Adrenal gland (tissue), 12 donors: ENCODE results near the gene ACAA2. TPM values are rescaled to one million over a fixed set of nuclear protein-coding genes. Genes with fewer than 3 reads are reported as not detected.

Source experiments
- DNase-seq, 7 donors: peaks; one replicate each; pipeline ENCODE4 v3.0.0-alpha.2; 2019 to 2020
- H3K27ac ChIP-seq, 5 donors: fragments of 200-600 bp; sonication (generic) in 4 of 5; 1 replicate in 3 of 5; 2 replicates in 2 of 5; pipeline versions ENCODE4 v1.5.1 to v1.8.0; 2016 to 2020; ENCODE audit warnings: mild to moderate bottlenecking in 1 of 5
- H3K27me3 ChIP-seq: fragments of 200-600 bp; 2 replicates; pipeline ENCODE4 v1.8.0; 2021
- H3K36me3 ChIP-seq, 2 donors: fragments of 200-600 bp; replicated peaks in 1 of 2; 1 replicate in 1 of 2; 2 replicates in 1 of 2; pipeline versions ENCODE4 v1.5.1 to v1.8.0; 2018 to 2022
- H3K4me1 ChIP-seq, 2 donors: fragments of 200-600 bp; replicated peaks in 1 of 2; 1 replicate in 1 of 2; 2 replicates in 1 of 2; pipeline versions ENCODE4 v1.5.1 to v1.8.0; 2018 to 2021
- H3K4me3 ChIP-seq, 4 donors: fragments of 200-600 bp; sonication (generic) in 3 of 4; one replicate each; pipeline ENCODE4 v1.5.1; 2016 to 2018
- H3K9me3 ChIP-seq, 3 donors: fragments of 200-600 bp; sonication (generic) in 1 of 3; replicated peaks in 1 of 3; 1 replicate in 2 of 3; 2 replicates in 1 of 3; pipeline versions ENCODE4 v1.5.1 to v1.8.0; 2016 to 2021
- POLR2A ChIP-seq, 2 donors: fragments of 450-650 bp; IDR thresholded peaks; one replicate each; pipeline ENCODE4 v1.6.1; 2017; ENCODE audit warnings: antibody characterized with exemption in 2 of 2, mild to moderate bottlenecking in 2 of 2, moderate library complexity in 1 of 2
- WGBS, 4 donors: extraction: QIAGEN DNeasy Blood & Tissue Kit in 2 of 4; methylation state at CpG; one replicate each; pipeline versions ENCODE4 v1.1.5 to v1.1.7; 2013 to 2017; 5-methylcytosine and 5-hydroxymethylcytosine counted together
- intact Hi-C, 2 donors: fragments of 100-400 bp; cut with DNase I; formaldehyde crosslinking; loops; one replicate each; pipeline versions ENCODE4 v1.14.1 to v1.15.0; 2022 to 2023
- polyA plus RNA-seq, 3 donors: library from polyadenylated mRNA; stranded (reverse); fragments of 200-250 nt in 2 of 3; fragments of 350-450 nt in 1 of 3; fragmentation: Illumina TruSeq in 1 of 3; extraction: RNeasy Lipid Tissue Mini Kit (QIAGEN cat#74804) in 1 of 3; gene quantifications; one replicate each; pipeline ENCODE4 v1.2.3, GENCODE V29; 2013 to 2014
- total RNA-seq, 9 donors: library from RNA; depleted of rRNA in 4 of 9; stranded (reverse); fragments of >200 nt in 4 of 9; fragments of 120-200 nt in 1 of 9; fragmentation: NEBNext Ultra II Directional in 1 of 9; extraction: Animal tissue kit (Norgen Biotek cat#: 25700) in 1 of 9; gene quantifications; one replicate each; pipeline versions ENCODE4 v1.1.0 to v1.2.4, GENCODE V29; 2013 to 2023
- TF ChIP-seq, protein P1 (sequence below), 6 experiments: fragments of 450-650 bp in 4 of 6; fragments of 200-600 bp in 2 of 6; sonication (generic) in 1 of 6; IDR thresholded peaks; 1 replicate in 5 of 6; 2 replicates in 1 of 6; pipeline versions ENCODE4 v1.5.1 to v1.8.0; 2016 to 2021; ENCODE audit warnings: antibody characterized with exemption in 6 of 6, mild to moderate bottlenecking in 2 of 6, moderate library complexity in 1 of 6
- donor health status: healthy with polysubstance abuse.
- donor health status: Bipolar disorder and iron deficiency.
- donor health status: DM: yes; HTN: yes; CAD: no.
- donor health status: DM: no; HTN: no; CAD: no.
- donor health status: DM: no; HTN: no; CAD: no.
- donor health status: DM: yes; HTN: yes; CAD: no.

The ACAA2 gene
- total and polyA plus RNA-seq, 12 donors = 21.4 to 197 (median 105) TPM

DNA sequence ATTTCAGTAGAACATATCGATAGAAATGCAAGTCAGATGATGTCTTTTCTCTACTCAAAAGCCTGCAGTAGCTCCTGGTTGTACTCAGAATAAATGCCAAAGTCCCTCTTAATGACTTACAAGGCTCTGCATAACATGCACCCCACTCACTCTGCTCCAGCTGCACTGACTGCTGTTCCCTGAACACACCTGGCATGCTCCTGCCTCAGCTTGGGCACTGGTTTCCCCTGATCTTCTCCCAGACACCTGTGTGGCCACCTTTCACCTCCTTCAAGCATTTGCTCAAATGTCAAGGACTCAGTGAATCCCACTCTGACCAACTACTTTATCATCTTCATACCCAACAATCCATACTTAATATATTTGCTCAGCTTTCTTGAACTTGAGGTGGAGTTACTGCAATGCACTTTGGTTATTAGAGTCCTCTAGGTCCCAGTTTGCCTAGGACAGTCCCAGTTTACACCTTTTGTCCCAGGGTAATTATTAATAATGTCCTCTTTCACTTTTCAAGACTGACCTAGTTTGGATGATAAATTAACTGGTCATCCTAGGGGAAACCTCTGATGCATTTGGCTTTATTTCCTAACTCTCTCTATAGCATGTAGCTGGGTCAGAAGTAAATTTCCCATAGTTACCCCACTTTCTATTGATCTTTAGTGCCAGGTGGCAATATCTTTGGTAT is 44.1 kb downstream of the ACAA2 start:
- Histone ChIP-seq H3K9me3 (no peaks in the 10 kb centered on the region), H3K4me1 (no peaks in the 10 kb centered on the region), H3K4me3 (no peak overlapping the region), H3K27ac (no peak overlapping the region), H3K27me3 (no peaks in the 10 kb centered on the region), H3K36me3 (no peaks in the 10 kb centered on the region)
- intact Hi-C loops = no loop called here
- no peak for DNase-seq
- no peak for TF ChIP-seq POLR2A (IDR thresholded peaks at IDR 0.05)
- TF ChIP-seq, protein P1, sequence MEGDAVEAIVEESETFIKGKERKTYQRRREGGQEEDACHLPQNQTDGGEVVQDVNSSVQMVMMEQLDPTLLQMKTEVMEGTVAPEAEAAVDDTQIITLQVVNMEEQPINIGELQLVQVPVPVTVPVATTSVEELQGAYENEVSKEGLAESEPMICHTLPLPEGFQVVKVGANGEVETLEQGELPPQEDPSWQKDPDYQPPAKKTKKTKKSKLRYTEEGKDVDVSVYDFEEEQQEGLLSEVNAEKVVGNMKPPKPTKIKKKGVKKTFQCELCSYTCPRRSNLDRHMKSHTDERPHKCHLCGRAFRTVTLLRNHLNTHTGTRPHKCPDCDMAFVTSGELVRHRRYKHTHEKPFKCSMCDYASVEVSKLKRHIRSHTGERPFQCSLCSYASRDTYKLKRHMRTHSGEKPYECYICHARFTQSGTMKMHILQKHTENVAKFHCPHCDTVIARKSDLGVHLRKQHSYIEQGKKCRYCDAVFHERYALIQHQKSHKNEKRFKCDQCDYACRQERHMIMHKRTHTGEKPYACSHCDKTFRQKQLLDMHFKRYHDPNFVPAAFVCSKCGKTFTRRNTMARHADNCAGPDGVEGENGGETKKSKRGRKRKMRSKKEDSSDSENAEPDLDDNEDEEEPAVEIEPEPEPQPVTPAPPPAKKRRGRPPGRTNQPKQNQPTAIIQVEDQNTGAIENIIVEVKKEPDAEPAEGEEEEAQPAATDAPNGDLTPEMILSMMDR (IDR thresholded peaks at IDR 0.05) = no peak
- 77 to 85% (median 83%) methylated on average over 1 of the region's 1 CpG for WGBS, 4 donors

DNA sequence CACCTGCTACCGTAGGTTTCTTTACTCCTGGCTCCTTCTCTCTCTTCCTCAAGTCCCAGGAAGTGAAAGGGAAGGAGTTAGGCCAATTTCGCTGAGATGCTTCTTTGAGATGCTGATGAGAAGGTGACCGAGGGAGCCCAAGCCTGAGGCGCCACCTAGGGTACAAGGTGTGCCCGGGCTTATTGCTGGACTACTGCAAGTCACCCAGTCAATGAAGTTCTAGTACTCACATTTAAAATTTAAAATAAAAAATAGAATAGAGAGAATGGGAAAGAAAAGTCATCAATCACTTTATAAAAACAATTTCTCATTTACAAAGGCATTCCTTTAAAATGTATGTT is 45.3 kb downstream of the ACAA2 start:
- no peaks in the 10 kb centered on the region for H3K36me3 ChIP-seq
- no peak overlapping the region for H3K4me3 ChIP-seq
- no peaks in the 10 kb centered on the region for H3K27me3 ChIP-seq
- WGBS, 4 donors = 25 to 47% (median 39%) methylated on average over 5 of the region's 5 CpGs
- H3K4me1 ChIP-seq = no peaks in the 10 kb centered on the region
- intact Hi-C loops = no loop called here
- no peaks in the 10 kb centered on the region for H3K9me3 ChIP-seq
- no peak overlapping the region for H3K27ac ChIP-seq
- TF ChIP-seq POLR2A (IDR thresholded peaks at IDR 0.05) = no peak
- TF ChIP-seq, protein P1 (IDR thresholded peaks at IDR 0.05) = peak in 3 of 6 experiments; percentile 8 to 22 (median 14)
- DNase-seq = peak in 2 of 7 donors; percentile 16 to 27

DNA sequence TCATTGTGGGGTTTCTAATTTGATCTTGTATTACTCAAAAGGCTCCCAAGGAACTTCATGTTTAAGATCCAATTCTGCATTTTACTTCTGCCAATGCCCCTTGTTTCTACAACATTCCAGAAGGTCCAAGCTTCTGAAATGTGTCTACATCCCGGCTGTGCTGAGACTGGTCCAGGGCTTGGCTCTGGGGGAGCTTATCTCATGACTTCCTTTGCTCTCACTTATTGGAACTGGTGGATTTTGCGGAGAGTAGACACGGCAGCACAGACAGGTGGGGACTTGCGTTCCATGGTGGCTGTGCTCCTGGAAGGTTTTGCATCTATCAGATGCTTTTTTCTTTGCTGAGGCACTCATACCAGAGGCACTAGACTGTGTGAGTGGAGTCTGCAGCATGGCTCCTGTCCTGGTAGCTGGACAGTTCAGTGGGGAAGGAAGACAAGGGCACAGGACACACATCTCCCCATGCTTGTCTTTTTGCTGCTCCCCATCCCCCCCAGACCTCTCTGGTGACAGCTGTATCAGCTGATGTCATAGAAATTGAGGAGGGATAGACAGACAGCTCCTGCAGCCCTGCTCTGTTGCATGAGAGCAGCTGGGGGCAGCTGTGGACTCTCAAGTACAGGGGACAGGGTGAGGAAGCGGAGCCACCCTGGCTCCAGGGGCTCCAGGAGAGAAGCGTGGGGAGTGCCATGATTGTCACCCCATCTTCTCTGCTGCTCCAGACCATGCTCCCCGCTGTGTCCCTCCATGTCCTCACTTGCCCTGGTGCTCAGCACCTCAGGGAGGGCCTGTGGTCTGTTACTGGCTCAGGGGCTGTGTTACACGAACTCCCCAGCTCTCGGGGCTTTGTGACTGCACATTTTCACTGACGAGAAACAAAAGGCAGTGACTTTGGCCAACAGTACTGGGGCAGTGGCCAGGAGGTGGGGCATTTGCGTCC is 46.0 kb downstream of the ACAA2 start:
- no peak for TF ChIP-seq POLR2A (IDR thresholded peaks at IDR 0.05)
- TF ChIP-seq, protein P1 (IDR thresholded peaks at IDR 0.05) = no peak
- H3K27me3 ChIP-seq = no peaks in the 10 kb centered on the region
- H3K4me1 ChIP-seq = no peaks in the 10 kb centered on the region
- no peak overlapping the region for H3K4me3 ChIP-seq
- WGBS, 4 donors = 70 to 76% (median 74%) methylated on average over 6 to 11 of the region's 11 CpGs
- no peaks in the 10 kb centered on the region for H3K9me3 ChIP-seq
- intact Hi-C loops = no loop called here
- no peak overlapping the region for H3K27ac ChIP-seq
- DNase-seq = no peak
- no peaks in the 10 kb centered on the region for H3K36me3 ChIP-seq

DNA sequence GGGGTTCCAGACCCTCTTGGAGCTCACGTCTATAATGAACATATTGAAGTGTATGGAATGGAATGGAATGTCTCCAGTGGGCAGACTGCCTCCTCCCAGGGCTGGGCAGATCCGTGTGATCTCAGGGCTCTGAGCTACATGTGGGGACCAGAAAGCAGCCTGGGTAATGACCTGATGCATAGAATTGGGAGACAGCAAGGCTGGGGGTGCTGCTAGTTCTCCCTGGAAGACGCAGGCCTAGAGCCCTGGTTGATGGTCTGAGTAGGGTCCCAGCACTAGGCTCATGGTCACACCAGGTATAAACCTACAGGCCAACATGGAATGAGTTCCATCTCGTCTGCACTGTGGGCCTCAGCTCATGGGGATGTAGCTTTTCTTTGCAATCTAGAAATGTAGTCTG is 46.7 kb downstream of the ACAA2 start:
- TF ChIP-seq, protein P1 (IDR thresholded peaks at IDR 0.05) = no peak
- TF ChIP-seq POLR2A (IDR thresholded peaks at IDR 0.05) = no peak
- Histone ChIP-seq H3K9me3 (no peaks in the 10 kb centered on the region), H3K4me1 (no peaks in the 10 kb centered on the region), H3K36me3 (no peaks in the 10 kb centered on the region), H3K27me3 (no peaks in the 10 kb centered on the region), H3K4me3 (no peak overlapping the region), H3K27ac (no peak overlapping the region)
- 72 to 93% (median 80%) methylated on average over 2 to 4 of the region's 4 CpGs for WGBS, 4 donors
- intact Hi-C loops = no loop called here
- no peak for DNase-seq
